ENCODE measurements around the gene DIAPH3.

DNA sequence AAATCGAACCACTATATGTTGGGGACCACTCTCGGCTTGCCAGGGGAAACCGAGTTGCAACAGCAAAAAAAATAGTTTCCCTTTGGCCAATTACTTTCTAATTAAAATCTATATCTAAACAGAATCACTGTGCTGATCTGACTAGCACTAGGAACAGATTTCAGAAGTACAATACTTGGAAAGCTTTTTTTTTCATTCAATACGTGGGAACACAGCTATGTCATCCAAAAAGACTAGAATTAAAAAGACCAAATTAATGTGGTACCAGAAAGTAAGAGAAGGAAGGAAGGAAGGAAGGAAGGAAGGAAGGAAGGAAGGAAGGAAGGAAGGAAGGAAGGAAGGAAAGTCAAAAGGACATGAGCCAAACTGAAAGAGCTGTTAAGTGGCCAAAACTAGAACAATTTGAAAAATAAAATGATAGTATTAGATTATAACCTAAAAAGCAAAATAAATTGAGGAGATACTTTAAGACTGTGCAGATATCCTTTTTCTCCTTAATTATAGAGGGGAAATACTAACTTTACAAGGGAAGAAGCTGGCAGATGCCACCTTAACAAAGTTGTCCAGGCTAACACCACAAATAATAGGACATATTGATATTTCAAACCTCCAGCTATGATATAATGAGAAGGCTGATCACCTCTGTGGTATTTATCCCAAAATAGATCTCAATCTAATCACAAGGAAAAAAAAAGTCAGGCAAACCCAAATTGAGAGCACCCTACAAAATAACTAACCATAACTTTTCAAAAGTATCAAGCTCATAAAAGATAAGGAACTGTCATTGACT is 63.9 kb downstream of the DIAPH3 start:
- TF ChIP-seq CTCF (IDR thresholded peaks at IDR 0.05) (no peak), POLR2A (IDR thresholded peaks at IDR 0.05) (no peak)
